Suprapubic skin (tissue), 3 donors: ENCODE data around the gene RNF8.

ENCODE experiments used
- EP300 ChIP-seq: sonication (generic); formaldehyde crosslinking; IDR thresholded peaks from one replicate; pipeline ENCODE4 v1.6.1; 2017; ENCODE audit warnings: antibody characterized with exemption
- TF ChIP-seq, protein P1 (sequence below), 2 donors: fragments of 200-600 bp in 1 of 2; fragments of 450-650 bp in 1 of 2; sonication (generic) in 1 of 2; IDR thresholded peaks; one replicate each; pipeline ENCODE4 v1.5.1; 2016 to 2019; ENCODE audit warnings: antibody characterized with exemption in 2 of 2, mild to moderate bottlenecking in 1 of 2, moderate library complexity in 1 of 2

DNA sequence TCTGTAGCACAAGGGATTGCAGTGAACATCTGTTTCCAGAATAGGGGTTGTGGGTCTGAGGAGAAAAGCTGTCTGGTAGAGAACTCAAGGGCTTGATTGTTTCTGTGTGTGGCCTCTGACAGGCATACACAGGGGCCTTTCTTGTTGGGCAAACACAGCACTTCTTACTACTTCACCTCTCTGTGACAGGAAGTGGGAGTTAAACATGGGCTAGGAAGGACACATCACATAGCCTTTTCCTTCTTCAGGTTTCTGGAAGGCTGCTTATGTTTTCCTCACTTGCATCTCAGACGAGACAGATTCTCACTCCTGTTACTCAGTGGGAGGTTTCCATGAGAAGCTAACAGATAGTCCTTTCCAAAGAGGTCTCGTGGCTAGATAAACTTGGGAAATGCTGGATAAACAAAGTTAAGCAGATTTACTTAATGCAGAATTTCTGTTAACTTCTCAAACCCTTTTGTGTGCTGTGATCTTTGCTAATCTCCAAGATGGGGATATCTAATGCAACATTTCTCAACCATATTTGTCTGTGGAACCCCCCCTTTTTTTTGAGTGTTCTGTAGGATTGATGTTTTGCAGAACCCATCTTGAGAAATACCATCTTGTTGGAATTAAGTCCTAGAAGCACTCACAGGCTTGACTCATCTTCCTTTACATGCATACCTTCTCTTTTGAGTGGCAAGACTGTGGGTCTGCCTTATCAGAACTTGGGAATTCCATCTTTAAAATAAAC is 41.9 kb upstream of the RNF8 start:
- no peak for TF ChIP-seq EP300
- TF ChIP-seq, protein P1, sequence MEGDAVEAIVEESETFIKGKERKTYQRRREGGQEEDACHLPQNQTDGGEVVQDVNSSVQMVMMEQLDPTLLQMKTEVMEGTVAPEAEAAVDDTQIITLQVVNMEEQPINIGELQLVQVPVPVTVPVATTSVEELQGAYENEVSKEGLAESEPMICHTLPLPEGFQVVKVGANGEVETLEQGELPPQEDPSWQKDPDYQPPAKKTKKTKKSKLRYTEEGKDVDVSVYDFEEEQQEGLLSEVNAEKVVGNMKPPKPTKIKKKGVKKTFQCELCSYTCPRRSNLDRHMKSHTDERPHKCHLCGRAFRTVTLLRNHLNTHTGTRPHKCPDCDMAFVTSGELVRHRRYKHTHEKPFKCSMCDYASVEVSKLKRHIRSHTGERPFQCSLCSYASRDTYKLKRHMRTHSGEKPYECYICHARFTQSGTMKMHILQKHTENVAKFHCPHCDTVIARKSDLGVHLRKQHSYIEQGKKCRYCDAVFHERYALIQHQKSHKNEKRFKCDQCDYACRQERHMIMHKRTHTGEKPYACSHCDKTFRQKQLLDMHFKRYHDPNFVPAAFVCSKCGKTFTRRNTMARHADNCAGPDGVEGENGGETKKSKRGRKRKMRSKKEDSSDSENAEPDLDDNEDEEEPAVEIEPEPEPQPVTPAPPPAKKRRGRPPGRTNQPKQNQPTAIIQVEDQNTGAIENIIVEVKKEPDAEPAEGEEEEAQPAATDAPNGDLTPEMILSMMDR (IDR thresholded peaks at IDR 0.05) = no peak
